GM19035 (cell line): ENCODE measurements around the gene MZF1.

ENCODE experiments used
- ATAC-seq: cut with Tn5 transposase; IDR thresholded peaks from one replicate; pipeline ENCODE4 v1.9.1; 2021; ENCODE audit not compliant: unreplicated experiment

The MZF1 gene

GRCh38 chr19:58515259-58515658 lies 57.9 kb downstream of the MZF1 start:
- no peak for ATAC-seq

- ATAC-seq: no peak
These were observed 58.5 kb downstream of the MZF1 start for GRCh38 chr19:58514564-58515022.

- no peak for ATAC-seq
These were observed 59.2 kb downstream of the MZF1 start for GRCh38 chr19:58513694-58514563.

GRCh38 chr19:58513213-58513693 lies 59.9 kb downstream of the MZF1 start:
- ATAC-seq: no peak
